HG03095 (cell line): ENCODE measurements around the gene TRPV2.

Experiments
- ATAC-seq: cut with Tn5 transposase; IDR thresholded peaks from one replicate; pipeline ENCODE4 v1.9.1; 2021; ENCODE audit warnings: moderate library complexity; ENCODE audit not compliant: unreplicated experiment

Gene TRPV2

DNA sequence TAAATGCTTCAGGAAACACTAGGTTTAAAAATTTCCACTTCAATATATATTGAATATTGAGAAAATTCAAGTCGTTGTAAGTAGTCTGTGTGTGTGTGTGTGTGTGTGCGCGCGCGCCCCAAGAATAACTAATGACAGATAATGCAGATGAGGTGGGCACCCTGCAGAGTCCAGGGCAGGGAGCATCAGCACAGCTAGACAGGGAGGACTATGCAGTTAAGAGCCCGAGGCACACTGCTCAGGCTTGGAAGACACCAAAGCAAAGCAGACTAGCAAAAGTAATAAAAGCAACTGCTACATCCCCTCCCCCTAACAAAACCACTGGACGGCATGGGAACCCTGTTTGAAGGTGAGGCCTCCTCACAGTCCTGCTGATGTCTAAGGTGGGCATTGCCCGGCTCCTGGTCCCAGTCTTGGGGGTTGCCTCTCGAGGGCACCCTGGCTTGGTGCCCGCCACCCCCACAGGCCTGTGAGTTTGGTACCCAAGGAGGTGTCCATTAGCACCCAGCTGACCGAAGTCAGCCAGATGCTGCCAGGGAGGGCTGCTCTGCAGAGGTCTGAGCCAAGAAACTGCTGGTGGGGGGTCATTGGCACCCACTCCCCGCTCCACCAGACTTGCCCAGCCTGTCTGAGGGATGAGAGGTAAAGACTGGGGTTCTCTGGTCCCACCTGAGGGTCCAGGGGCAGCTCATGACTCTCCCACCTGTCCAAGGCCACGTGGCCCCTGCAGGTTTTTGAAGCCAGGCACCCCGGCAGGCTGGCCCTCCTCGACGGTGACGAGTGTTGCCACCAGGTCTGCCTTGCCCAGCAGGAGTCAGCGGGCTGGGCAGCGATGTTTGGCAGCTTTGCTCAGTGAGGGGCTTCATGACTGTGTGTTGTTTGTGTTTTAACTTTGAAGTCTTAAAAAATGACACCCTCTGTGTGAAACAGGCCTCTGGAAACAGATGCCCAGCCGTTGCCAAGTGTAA lies 58.0 kb downstream of the TRPV2 start:
- ATAC-seq: no peak

- no peak for ATAC-seq
Measured at GRCh38 chr17:16474012-16474725, 58.8 kb downstream of the TRPV2 start.

DNA sequence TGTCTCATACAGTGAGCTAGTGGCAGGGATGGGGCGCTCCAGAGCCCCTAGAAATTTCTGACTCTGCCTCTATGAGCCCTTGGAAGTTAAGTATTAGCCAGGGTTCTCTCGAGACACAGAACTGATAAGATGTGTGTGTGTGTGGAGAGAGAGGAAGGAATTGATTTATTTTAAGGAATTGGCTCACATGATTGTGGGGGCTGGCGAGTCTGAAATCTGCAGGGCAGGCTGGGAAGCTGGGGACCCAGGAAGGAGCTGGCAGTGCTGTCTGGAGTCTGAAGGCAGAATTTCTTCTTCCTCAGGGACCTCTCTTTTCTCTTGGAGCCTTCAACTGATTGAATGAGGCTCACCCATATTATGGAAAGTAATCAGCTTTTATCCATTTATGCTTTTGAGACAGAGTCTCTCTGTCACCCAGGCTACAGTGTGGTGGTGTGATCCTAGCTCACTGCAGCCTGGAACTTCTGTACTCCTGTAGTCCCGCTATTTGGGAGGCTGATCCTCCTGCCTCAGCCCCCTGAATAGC lies 59.9 kb downstream of the TRPV2 start:
- ATAC-seq: no peak

DNA sequence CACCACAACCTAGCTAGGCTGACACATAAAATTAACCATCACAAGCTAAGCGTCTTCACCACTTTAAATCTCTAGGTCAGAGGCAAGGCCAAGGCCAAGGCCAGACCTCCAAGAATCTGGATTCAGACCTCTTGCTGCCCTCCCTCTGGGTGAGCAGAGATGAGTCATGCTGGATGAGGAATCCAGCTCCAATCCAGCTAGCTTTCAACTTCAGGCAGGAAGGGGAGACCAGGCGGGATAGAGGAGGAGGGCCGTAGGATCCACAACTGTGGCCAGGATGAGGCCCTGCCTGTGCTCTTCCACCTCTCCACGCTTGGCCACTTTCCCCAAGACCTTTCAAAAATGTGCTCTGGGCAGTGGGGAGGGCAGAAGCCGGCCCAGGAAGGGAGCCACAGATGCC lies 61.9 kb downstream of the TRPV2 start:
- no peak for ATAC-seq

DNA sequence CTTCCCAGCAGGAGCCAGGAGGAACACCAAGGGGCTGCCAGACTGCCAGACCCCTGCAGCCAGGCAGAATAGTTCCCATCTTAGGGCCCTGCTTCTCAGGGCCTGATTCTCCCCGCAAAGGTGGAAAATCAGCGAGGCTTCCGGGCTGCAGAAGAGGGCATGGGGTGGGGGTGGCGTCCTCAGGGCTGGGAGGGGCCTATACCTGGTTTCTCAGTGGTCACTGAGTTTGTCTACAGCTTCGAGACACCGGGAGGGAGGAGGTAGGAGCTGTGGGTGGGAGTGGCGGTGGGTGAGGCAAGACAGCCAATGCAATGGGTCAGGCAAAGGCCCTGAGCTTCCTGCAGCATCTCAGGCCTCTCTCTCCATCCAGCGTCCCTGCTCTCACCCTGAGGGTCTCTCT lies 62.3 kb downstream of the TRPV2 start:
- ATAC-seq: no peak

DNA sequence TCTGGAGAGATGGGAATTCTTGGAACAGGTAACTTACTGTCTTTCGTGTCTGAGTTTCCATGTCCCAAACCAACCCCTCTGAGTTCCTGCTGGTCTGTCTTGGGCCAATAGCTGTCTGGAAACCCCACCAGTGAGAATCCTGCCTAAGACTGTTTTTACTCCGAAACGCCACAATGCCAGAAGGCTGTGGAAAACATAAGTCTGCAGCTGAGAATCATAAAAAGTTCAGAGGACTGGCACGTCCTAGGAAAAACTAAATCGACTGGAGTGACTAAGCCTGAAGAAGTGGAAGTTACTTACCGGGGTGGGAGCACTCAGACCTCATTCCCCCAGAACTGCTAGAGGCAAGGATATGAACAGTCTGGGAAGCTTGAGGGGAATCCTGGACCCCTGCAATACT lies 63.3 kb downstream of the TRPV2 start:
- ATAC-seq: no peak

DNA sequence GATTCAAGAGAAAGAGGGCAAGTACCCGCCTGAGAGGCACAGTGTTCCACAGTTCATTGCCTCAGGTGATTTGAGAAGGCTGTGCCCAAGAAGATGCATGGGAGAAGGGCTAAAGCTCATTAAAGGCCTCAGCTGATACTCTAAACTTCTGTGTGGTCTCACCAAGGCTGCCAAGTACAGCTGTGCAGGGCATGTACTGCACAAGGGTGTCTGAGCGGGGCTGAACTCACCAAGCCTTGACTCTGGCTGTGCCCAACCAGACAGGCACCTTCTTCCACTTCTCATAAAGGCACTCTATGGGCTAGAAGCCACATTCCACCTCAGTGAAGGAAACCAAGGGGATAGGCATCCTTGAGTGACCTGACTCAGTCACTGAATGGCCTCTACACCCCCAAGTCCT lies 63.9 kb downstream of the TRPV2 start:
- ATAC-seq: no peak

GRCh38 chr17:16480995-16481394 lies 65.6 kb downstream of the TRPV2 start:
- ATAC-seq: no peak

DNA sequence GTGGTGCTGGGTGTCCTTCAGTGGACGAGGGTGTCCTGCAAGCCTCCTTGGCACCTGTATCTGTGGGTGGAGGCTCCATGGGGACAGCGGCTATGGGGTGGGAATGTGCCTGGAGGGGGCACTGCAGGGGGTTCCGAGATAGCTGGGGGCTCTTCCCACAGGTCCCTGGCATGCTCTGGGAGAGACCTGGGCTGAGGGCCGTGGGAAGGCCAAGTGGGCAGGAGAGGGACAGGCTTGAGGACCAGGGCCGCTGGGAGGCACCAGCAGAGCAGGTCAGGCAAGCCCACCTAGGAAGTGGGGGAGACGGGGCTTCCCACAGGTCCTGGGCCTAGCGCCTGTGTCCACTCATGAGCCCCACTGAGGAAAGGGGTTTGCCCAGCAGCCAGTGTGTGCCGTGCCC lies 66.9 kb downstream of the TRPV2 start:
- no peak for ATAC-seq

DNA sequence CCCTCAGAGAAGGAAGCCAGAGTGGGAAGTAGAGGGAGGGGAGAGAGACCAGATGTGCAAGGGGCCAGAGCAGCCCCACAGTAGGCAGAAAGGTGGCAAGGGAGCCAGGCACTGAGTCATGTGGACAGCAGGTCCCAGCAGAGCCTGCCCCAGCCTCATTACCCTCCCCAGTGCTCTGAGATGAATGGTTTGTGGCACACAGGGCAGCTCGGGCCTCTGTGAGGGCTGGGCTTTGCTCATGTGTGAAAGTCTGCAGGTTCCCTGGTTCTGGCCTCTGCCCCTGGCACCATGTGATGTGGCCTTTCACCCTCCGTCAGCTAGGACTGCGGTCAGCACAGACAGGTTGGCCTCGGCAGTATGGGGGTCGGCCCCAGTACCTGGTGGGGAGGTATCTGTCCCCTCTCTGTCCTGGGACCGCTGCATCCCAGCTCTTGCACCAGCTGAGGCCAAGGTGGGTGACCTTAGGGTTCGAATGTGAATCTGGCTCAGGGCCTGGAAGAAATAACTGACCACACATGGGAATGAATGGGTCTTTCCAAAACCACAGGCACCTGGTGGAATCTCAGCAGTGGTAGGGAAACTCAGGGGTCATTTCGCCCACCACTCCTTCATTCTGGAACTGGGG lies 67.8 kb downstream of the TRPV2 start:
- no peak for ATAC-seq

GRCh38 chr17:16484445-16485175 lies 69.2 kb downstream of the TRPV2 start:
- no peak for ATAC-seq
